GM23338 (cell line): ENCODE data around the gene ITGAL. TPM values are rescaled to one million over a fixed set of nuclear protein-coding genes. Genes with fewer than 3 reads are reported as not detected.

Source experiments
- ATAC-seq: fragments of 200-7000 bp; cut with Tn5 transposase; 3 replicates; pipeline ENCODE4 v1.9.1; 2020
- DNase-seq: peaks from one replicate; pipeline ENCODE4 v3.0.0-alpha.2; 2015; ENCODE audit warnings: low spot score
- H2AFZ ChIP-seq: fragments of 200-600 bp; sonication (generic); 2 replicates; pipeline ENCODE4 v1.8.0; 2016; ENCODE audit warnings: antibody characterized with exemption, mild to moderate bottlenecking, moderate library complexity
- H3F3A ChIP-seq: fragments of 200-600 bp; sonication (generic); replicated peaks from 2 replicates; pipeline ENCODE4 v1.8.0; 2017; ENCODE audit warnings: antibody characterized with exemption, mixed run types, low read depth
- H3K27ac ChIP-seq: fragments of 200-600 bp; sonication (generic); 2 replicates; pipeline ENCODE4 v1.6.1; 2016; ENCODE audit warnings: low read depth
- H3K27me3 ChIP-seq: fragments of 200-600 bp; sonication (generic); 2 replicates; pipeline ENCODE4 v1.8.0; 2016; ENCODE audit warnings: mild to moderate bottlenecking, mixed run types, moderate library complexity; ENCODE audit not compliant: insufficient read depth
- H3K36me3 ChIP-seq: fragments of 200-600 bp; sonication (generic); 2 replicates; pipeline ENCODE4 v1.8.0; 2016; ENCODE audit warnings: mild to moderate bottlenecking; ENCODE audit not compliant: insufficient read depth
- H3K4me1 ChIP-seq: fragments of 200-600 bp; sonication (generic); 2 replicates; pipeline ENCODE4 v1.8.0; 2016; ENCODE audit warnings: mild to moderate bottlenecking, moderate library complexity; ENCODE audit not compliant: insufficient read depth
- H3K4me2 ChIP-seq: fragments of 200-600 bp; sonication (generic); 2 replicates; pipeline ENCODE4 v1.7.1; 2017; ENCODE audit warnings: mixed run types
- H3K4me3 ChIP-seq: fragments of 200-600 bp; sonication (generic); 2 replicates; pipeline ENCODE4 v1.6.1; 2016; ENCODE audit warnings: mixed run types
- H3K79me2 ChIP-seq: fragments of 200-600 bp; sonication (generic); replicated peaks from 2 replicates; pipeline ENCODE4 v1.8.0; 2017; ENCODE audit warnings: mild to moderate bottlenecking; ENCODE audit not compliant: insufficient read depth
- H3K9me2 ChIP-seq: fragments of 200-600 bp; sonication (generic); 2 replicates; pipeline ENCODE4 v1.8.0; 2017; ENCODE audit not compliant: insufficient read depth
- H4K20me1 ChIP-seq: fragments of 200-600 bp; sonication (generic); replicated peaks from 2 replicates; pipeline ENCODE4 v1.8.0; 2017; ENCODE audit warnings: mild to moderate bottlenecking; ENCODE audit not compliant: insufficient read depth
- H3K27ac Mint-ChIP-seq: 2 replicates; pipeline ENCODE4 v1.8.0; 2020; ENCODE audit warnings: inconsistent platforms, mild to moderate bottlenecking, moderate library complexity, mixed read lengths
- H3K27me3 Mint-ChIP-seq: 3 replicates; pipeline ENCODE4 v1.8.0; 2022; ENCODE audit warnings: low read depth, mild to moderate bottlenecking, moderate library complexity, mixed read lengths, inconsistent platforms; ENCODE audit not compliant: insufficient read depth, poor library complexity
- H3K36me3 Mint-ChIP-seq: 3 replicates; pipeline ENCODE4 v1.8.0; 2021; ENCODE audit warnings: low read depth, mild to moderate bottlenecking, inconsistent platforms, moderate library complexity, mixed read lengths
- H3K4me1 Mint-ChIP-seq: 3 replicates; pipeline ENCODE4 v1.8.0; 2020; ENCODE audit warnings: mild to moderate bottlenecking, inconsistent platforms, mixed read lengths
- H3K4me3 Mint-ChIP-seq: 3 replicates; pipeline ENCODE4 v1.8.0; 2021; ENCODE audit warnings: moderate library complexity, mild to moderate bottlenecking, inconsistent platforms, mixed read lengths
- H3K9me3 Mint-ChIP-seq: 3 replicates; pipeline ENCODE4 v1.8.0; 2020; ENCODE audit warnings: moderate library complexity, mild to moderate bottlenecking, inconsistent platforms, mixed read lengths
- CREB1 ChIP-seq: fragments of 250-450 bp; sonication (Bioruptor Pico); IDR thresholded peaks from 2 replicates; pipeline ENCODE4 v1.5.0; 2020; ENCODE audit warnings: low read depth, mild to moderate bottlenecking, moderate library complexity
- EZH2 ChIP-seq: fragments of 200-600 bp; sonication (generic); IDR thresholded peaks from one replicate; pipeline ENCODE4 v1.8.0; 2017; ENCODE audit warnings: antibody characterized with exemption, mild to moderate bottlenecking, low read depth; ENCODE audit not compliant: unreplicated experiment
- EZH2phosphoT487 ChIP-seq: fragments of 200-600 bp; sonication (generic); IDR thresholded peaks from one replicate; pipeline ENCODE4 v1.8.1; 2018; ENCODE audit warnings: antibody characterized with exemption; ENCODE audit not compliant: unreplicated experiment
- JUNB ChIP-seq: IDR thresholded peaks from one replicate; pipeline ENCODE4 v1.6.1; 2016; ENCODE audit warnings: antibody characterized with exemption; ENCODE audit not compliant: unreplicated experiment
- NANOG ChIP-seq: IDR thresholded peaks from 2 replicates; pipeline ENCODE4 v1.6.1; 2016; ENCODE audit warnings: antibody characterized with exemption, borderline replicate concordance
- POLR2AphosphoS5 ChIP-seq: IDR thresholded peaks from 2 replicates; pipeline ENCODE4 v1.6.1; 2016; ENCODE audit warnings: antibody characterized with exemption, low read depth
- ZNF114 ChIP-seq: fragments of 250-450 bp; sonication (Bioruptor Pico); IDR thresholded peaks from 2 replicates; pipeline ENCODE4 v1.5.0; 2020; ENCODE audit warnings: mild to moderate bottlenecking, moderate library complexity
- ZNF331 ChIP-seq: fragments of 250-450 bp; sonication (Bioruptor Pico); IDR thresholded peaks from 2 replicates; pipeline ENCODE4 v1.5.0; 2020; ENCODE audit warnings: low read depth, mild to moderate bottlenecking, moderate library complexity
- polyA plus RNA-seq: library from polyadenylated mRNA; unstranded; fragments of >200 nt; fragmentation: Nextera tagmentation; extraction: Ambion mirVana; gene quantifications from 2 replicates; pipeline ENCODE4 v1.2.1, GENCODE V29; 2016
- total RNA-seq: library from RNA; depleted of rRNA; stranded (reverse); fragments of >200 nt; shearing (Covaris generic); gene quantifications from 2 replicates; pipeline ENCODE4 v1.2.3, GENCODE V29; 2014
- TF ChIP-seq, protein P1 (sequence below): fragments of 250-450 bp; sonication (Bioruptor Pico); IDR thresholded peaks from 2 replicates; pipeline ENCODE4 v1.5.0; 2020; ENCODE audit warnings: mild to moderate bottlenecking, moderate library complexity
- TF ChIP-seq, protein P2 (sequence below), 2 experiments: fragments of 200-600 bp in 1 of 2; sonication (generic) in 1 of 2; conservative IDR thresholded peaks; 2 replicates each; pipeline versions ENCODE4 v1.5.1 to v1.6.1; 2016 to 2017; ENCODE audit warnings: antibody characterized with exemption in 2 of 2, low read depth in 2 of 2, mild to moderate bottlenecking in 2 of 2, moderate library complexity in 1 of 2
- TF ChIP-seq, protein P3 (sequence below): IDR thresholded peaks from one replicate; pipeline ENCODE4 v1.6.1; 2018; ENCODE audit warnings: antibody characterized with exemption; ENCODE audit not compliant: unreplicated experiment

The ITGAL gene
- total and polyA plus RNA-seq, 2 experiments from 2014 or later: 0.05 to 0.07 TPM

DNA sequence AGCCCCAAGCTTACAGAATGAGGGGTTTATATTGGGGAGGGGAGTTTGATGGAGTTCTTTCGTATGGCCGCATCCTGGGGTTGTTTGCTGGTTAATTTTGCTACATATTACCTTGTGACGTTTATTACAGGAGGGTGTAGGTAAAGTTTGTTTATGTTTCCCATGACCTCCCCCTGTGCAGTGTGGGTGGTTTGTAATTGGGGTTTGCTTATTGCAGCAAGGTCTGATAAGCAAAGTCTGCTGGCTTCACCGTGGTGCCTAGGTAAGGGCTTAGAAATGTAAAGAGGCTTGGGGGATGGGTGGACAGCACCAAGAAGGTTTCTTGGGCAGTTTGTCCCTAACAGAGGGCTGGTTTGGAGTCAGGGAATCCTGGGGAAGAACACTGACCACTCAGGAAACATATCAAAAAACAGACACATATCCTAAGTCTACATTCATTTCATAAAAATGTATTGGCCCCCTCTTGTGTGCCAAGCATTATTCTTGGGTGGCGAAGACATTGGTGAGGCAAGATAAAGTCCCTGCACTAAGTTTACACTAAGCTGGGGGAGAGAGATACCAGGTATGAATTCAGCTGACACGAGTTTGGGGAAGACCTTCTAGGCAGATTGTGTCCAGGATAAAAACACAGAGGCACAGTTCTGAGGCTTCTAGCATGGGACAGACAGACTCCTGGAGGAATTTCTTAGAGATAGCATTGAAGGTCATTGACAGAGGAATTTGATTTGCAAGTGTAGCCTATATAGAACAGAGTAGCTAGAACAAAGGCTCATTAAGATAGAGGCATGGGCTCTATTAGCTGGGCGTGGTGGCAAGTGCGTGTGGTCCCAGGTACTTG, 76.1 kb downstream of the ITGAL start (continued):
- TF ChIP-seq NANOG (no peak), ZNF114 (CRISPR knock-in tag) (no peak), ZNF331 (CRISPR knock-in tag) (no peak), EZH2 (no peak), POLR2AphosphoS5 (no peak), JUNB (no peak), CREB1 (no peak)

DNA sequence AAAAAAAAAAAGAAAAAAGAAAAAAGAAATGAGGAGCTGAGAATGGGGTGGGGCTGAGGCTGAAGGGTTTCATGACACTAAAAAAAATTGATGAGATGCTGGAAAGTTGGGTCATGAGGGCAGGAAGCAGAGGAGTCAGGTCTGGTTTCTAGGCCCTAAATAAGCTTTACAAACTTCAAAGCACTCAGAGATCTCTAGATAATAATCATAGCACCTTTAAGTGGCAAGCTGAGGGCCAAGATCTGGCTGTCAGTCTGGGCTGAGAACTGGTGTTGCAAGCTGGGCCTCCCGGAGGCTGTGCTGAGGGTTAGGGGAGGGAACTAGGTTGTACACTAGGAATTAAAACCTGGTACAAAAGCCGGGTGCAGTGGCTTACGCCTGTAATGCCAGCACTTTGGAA, 79.2 kb downstream of the ITGAL start:
- ATAC-seq (no peak), DNase-seq (no peak)
- H4K20me1 ChIP-seq: no peaks in the 10 kb centered on the region
- H3F3A ChIP-seq: 0 out of 2 replicates have a peak, but pooled peaks cover 3% of the 10 kb centered on the region
- peaks cover 3% of the 10 kb centered on the region; the same call in 1 of the 3 replicates for H3K9me3 Mint-ChIP-seq
- H3K27me3 Mint-ChIP-seq: peaks cover 4% of the 10 kb centered on the region
- H2AFZ ChIP-seq: no peak overlapping the region
- H3K4me1 Mint-ChIP-seq: peaks cover 24% of the 10 kb centered on the region
- no peak overlapping the region for H3K27ac ChIP-seq
- no peak overlapping the region for H3K4me3 ChIP-seq
- H3K79me2 ChIP-seq: 0 out of 2 replicates have a peak, but pooled peaks cover 3% of the 10 kb centered on the region
- no peaks in the 10 kb centered on the region for H3K27me3 ChIP-seq
- H3K36me3 Mint-ChIP-seq: peaks cover 21% of the 10 kb centered on the region
- no peak overlapping the region for H3K4me2 ChIP-seq
- no peak overlapping the region for H3K4me3 Mint-ChIP-seq
- no peaks in the 10 kb centered on the region; the same call in 1 of the 2 replicates for H3K36me3 ChIP-seq
- no peaks in the 10 kb centered on the region for H3K9me2 ChIP-seq
- no peak overlapping the region for H3K27ac Mint-ChIP-seq
- peaks cover 20% of the 10 kb centered on the region for H3K4me1 ChIP-seq
- TF ChIP-seq, protein P1, sequence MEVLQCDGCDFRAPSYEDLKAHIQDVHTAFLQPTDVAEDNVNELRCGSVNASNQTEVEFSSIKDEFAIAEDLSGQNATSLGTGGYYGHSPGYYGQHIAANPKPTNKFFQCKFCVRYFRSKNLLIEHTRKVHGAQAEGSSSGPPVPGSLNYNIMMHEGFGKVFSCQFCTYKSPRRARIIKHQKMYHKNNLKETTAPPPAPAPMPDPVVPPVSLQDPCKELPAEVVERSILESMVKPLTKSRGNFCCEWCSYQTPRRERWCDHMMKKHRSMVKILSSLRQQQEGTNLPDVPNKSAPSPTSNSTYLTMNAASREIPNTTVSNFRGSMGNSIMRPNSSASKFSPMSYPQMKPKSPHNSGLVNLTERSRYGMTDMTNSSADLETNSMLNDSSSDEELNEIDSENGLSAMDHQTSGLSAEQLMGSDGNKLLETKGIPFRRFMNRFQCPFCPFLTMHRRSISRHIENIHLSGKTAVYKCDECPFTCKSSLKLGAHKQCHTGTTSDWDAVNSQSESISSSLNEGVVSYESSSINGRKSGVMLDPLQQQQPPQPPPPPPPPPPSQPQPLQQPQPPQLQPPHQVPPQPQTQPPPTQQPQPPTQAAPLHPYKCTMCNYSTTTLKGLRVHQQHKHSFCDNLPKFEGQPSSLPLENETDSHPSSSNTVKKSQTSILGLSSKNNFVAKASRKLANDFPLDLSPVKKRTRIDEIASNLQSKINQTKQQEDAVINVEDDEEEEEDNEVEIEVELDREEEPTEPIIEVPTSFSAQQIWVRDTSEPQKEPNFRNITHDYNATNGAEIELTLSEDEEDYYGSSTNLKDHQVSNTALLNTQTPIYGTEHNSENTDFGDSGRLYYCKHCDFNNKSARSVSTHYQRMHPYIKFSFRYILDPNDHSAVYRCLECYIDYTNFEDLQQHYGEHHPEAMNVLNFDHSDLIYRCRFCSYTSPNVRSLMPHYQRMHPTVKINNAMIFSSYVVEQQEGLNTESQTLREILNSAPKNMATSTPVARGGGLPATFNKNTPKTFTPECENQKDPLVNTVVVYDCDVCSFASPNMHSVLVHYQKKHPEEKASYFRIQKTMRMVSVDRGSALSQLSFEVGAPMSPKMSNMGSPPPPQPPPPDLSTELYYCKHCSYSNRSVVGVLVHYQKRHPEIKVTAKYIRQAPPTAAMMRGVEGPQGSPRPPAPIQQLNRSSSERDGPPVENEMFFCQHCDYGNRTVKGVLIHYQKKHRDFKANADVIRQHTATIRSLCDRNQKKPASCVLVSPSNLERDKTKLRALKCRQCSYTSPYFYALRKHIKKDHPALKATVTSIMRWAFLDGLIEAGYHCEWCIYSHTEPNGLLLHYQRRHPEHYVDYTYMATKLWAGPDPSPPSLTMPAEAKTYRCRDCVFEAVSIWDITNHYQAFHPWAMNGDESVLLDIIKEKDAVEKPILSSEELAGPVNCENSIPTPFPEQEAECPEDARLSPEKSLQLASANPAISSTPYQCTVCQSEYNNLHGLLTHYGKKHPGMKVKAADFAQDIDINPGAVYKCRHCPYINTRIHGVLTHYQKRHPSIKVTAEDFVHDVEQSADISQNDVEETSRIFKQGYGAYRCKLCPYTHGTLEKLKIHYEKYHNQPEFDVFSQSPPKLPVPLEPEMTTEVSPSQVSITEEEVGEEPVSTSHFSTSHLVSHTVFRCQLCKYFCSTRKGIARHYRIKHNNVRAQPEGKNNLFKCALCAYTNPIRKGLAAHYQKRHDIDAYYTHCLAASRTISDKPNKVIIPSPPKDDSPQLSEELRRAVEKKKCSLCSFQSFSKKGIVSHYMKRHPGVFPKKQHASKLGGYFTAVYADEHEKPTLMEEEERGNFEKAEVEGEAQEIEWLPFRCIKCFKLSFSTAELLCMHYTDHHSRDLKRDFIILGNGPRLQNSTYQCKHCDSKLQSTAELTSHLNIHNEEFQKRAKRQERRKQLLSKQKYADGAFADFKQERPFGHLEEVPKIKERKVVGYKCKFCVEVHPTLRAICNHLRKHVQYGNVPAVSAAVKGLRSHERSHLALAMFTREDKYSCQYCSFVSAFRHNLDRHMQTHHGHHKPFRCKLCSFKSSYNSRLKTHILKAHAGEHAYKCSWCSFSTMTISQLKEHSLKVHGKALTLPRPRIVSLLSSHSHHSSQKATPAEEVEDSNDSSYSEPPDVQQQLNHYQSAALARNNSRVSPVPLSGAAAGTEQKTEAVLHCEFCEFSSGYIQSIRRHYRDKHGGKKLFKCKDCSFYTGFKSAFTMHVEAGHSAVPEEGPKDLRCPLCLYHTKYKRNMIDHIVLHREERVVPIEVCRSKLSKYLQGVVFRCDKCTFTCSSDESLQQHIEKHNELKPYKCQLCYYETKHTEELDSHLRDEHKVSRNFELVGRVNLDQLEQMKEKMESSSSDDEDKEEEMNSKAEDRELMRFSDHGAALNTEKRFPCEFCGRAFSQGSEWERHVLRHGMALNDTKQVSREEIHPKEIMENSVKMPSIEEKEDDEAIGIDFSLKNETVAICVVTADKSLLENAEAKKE (CRISPR knock-in tag): no peak
- TF ChIP-seq NANOG (no peak), ZNF331 (CRISPR knock-in tag) (no peak), EZH2phosphoT487 (no peak), POLR2AphosphoS5 (no peak), CREB1 (no peak), EZH2 (no peak), JUNB (no peak)
- TF ChIP-seq, protein P2, sequence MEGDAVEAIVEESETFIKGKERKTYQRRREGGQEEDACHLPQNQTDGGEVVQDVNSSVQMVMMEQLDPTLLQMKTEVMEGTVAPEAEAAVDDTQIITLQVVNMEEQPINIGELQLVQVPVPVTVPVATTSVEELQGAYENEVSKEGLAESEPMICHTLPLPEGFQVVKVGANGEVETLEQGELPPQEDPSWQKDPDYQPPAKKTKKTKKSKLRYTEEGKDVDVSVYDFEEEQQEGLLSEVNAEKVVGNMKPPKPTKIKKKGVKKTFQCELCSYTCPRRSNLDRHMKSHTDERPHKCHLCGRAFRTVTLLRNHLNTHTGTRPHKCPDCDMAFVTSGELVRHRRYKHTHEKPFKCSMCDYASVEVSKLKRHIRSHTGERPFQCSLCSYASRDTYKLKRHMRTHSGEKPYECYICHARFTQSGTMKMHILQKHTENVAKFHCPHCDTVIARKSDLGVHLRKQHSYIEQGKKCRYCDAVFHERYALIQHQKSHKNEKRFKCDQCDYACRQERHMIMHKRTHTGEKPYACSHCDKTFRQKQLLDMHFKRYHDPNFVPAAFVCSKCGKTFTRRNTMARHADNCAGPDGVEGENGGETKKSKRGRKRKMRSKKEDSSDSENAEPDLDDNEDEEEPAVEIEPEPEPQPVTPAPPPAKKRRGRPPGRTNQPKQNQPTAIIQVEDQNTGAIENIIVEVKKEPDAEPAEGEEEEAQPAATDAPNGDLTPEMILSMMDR (conservative IDR thresholded peaks at IDR 0.05; ENCODE audit: low read depth in 2 of 2): no peak
- TF ChIP-seq, protein P3, sequence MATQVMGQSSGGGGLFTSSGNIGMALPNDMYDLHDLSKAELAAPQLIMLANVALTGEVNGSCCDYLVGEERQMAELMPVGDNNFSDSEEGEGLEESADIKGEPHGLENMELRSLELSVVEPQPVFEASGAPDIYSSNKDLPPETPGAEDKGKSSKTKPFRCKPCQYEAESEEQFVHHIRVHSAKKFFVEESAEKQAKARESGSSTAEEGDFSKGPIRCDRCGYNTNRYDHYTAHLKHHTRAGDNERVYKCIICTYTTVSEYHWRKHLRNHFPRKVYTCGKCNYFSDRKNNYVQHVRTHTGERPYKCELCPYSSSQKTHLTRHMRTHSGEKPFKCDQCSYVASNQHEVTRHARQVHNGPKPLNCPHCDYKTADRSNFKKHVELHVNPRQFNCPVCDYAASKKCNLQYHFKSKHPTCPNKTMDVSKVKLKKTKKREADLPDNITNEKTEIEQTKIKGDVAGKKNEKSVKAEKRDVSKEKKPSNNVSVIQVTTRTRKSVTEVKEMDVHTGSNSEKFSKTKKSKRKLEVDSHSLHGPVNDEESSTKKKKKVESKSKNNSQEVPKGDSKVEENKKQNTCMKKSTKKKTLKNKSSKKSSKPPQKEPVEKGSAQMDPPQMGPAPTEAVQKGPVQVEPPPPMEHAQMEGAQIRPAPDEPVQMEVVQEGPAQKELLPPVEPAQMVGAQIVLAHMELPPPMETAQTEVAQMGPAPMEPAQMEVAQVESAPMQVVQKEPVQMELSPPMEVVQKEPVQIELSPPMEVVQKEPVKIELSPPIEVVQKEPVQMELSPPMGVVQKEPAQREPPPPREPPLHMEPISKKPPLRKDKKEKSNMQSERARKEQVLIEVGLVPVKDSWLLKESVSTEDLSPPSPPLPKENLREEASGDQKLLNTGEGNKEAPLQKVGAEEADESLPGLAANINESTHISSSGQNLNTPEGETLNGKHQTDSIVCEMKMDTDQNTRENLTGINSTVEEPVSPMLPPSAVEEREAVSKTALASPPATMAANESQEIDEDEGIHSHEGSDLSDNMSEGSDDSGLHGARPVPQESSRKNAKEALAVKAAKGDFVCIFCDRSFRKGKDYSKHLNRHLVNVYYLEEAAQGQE: no peak
